Left renal pelvis (tissue), 4 donors: ENCODE results near the gene AIPL1. TPM values are rescaled to one million over a fixed set of nuclear protein-coding genes. Genes with fewer than 3 reads are reported as not detected.
"Not testable (repeated sequence)": the region's sequence is repeated elsewhere in the genome, so short reads cannot be mapped to it uniquely, and the experiment has no call there.

Experiments used
- DNase-seq, 4 donors: peaks; one replicate each; pipeline ENCODE4 v3.0.0-alpha.2; 2013; ENCODE audit warnings: low read depth in 4 of 4, low spot score in 3 of 4
- polyA plus RNA-seq, 4 donors: library from polyadenylated mRNA; unstranded; fragments of 120-200 nt; gene quantifications; one replicate each; pipeline ENCODE4 v1.2.1, GENCODE V29; 2013; ENCODE audit not compliant: insufficient read length in 4 of 4

The AIPL1 gene
- under 1 TPM; 0.04 to 0.08 (median 0.06) TPM for polyA plus RNA-seq

GRCh38 chr17:6435051-6435450 lies at the start of gene AIPL1:
TSS of gene AIPL1 (minus strand) at chr17:6435121. CDS start at chr17:6435104, 17 bp downstream.
- no peak for DNase-seq

- no peak for DNase-seq
Measured at GRCh38 chr17:6483507-6483906, 48.6 kb upstream of the AIPL1 start.

GRCh38 chr17:6482796-6483195 lies 47.9 kb upstream of the AIPL1 start:
- not testable (repeated sequence) for DNase-seq

- no peak for DNase-seq
Measured at GRCh38 chr17:6482105-6482455, 47.2 kb upstream of the AIPL1 start.

GRCh38 chr17:6480303-6480675 lies 45.4 kb upstream of the AIPL1 start:
- DNase-seq: no peak

GRCh38 chr17:6479622-6480302 lies 44.8 kb upstream of the AIPL1 start:
- no peak for DNase-seq

GRCh38 chr17:6478486-6478885 lies 43.6 kb upstream of the AIPL1 start:
- DNase-seq: no peak

GRCh38 chr17:6477831-6478383 lies 43.0 kb upstream of the AIPL1 start:
- no peak for DNase-seq

GRCh38 chr17:6476810-6477179 lies 41.9 kb upstream of the AIPL1 start:
- no peak for DNase-seq

GRCh38 chr17:6476076-6476809 lies 41.3 kb upstream of the AIPL1 start:
- DNase-seq: no peak

GRCh38 chr17:6475411-6475810 lies 40.5 kb upstream of the AIPL1 start:
- DNase-seq: no peak

- no peak for DNase-seq
Measured at GRCh38 chr17:6474906-6475305, 40.0 kb upstream of the AIPL1 start.

GRCh38 chr17:6474376-6474775 lies 39.5 kb upstream of the AIPL1 start:
- DNase-seq: no peak

- peak in 3 of 4 donors; percentile 61 to 67 (median 62) for DNase-seq
Measured at GRCh38 chr17:6473128-6473767, 38.3 kb upstream of the AIPL1 start.

- DNase-seq: no peak
Measured at GRCh38 chr17:6472517-6472916, 37.6 kb upstream of the AIPL1 start.

- no peak for DNase-seq
Measured at GRCh38 chr17:6471531-6472465, 36.9 kb upstream of the AIPL1 start.

GRCh38 chr17:6470751-6471521 lies 36.0 kb upstream of the AIPL1 start:
- DNase-seq: no peak

- no peak for DNase-seq
Measured at GRCh38 chr17:6470146-6470718, 35.3 kb upstream of the AIPL1 start.

- DNase-seq: no peak
Measured at GRCh38 chr17:6468051-6468790, 33.3 kb upstream of the AIPL1 start.
